ENCODE results near the gene AKR1B15. TPM values are rescaled to one million over a fixed set of nuclear protein-coding genes. Genes with fewer than 3 reads are reported as not detected.
"Not testable (repeated sequence)": the region's sequence is repeated elsewhere in the genome, so short reads cannot be mapped to it uniquely, and the experiment has no call there.

Gene AKR1B15
- total and polyA plus RNA-seq, 3 donors from 2014 or later: 0.80 to 2.1 (median 1.9) TPM

DNA sequence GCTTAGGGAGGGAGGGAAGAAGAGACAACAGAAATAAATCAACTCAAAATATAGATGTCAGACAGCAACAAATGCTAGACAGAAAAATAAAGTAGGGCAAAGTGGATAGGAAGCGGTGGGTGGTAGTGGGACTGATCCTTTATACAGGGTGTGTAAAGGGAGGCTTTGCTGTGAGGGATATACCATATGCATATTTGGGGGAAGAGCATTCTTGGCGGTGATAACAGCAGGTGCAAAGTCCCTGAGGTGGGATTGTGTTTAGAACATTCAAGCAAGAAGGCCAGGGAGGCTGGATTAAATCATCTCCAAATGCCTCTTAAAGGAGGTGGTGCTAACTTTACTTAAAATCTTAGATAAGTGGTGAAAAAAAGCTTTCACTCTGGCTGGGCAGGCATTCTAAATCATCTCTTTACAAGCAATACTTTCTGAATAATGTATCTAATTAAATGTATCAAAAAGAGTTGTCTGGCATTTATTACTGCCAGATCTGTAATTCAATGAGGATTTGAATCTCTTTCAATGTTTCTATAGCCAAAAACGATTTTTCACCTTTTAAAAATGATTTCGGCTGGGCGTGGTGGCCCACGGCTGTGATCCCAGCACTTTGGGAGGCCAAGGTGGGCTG is 9.4 kb upstream of the AKR1B15 start:
- WGBS, 2 donors: 84 to 93% methylated on average over 6 of the region's 6 CpGs
- intact Hi-C loops (cut with DNase I; ENCODE audit: low total_unique reads): no loop called here
- DNase-seq: no peak
- H3K27ac ChIP-seq: no peak overlapping the region
- H3K4me3 ChIP-seq: no peak overlapping the region
- TF ChIP-seq, protein P1, sequence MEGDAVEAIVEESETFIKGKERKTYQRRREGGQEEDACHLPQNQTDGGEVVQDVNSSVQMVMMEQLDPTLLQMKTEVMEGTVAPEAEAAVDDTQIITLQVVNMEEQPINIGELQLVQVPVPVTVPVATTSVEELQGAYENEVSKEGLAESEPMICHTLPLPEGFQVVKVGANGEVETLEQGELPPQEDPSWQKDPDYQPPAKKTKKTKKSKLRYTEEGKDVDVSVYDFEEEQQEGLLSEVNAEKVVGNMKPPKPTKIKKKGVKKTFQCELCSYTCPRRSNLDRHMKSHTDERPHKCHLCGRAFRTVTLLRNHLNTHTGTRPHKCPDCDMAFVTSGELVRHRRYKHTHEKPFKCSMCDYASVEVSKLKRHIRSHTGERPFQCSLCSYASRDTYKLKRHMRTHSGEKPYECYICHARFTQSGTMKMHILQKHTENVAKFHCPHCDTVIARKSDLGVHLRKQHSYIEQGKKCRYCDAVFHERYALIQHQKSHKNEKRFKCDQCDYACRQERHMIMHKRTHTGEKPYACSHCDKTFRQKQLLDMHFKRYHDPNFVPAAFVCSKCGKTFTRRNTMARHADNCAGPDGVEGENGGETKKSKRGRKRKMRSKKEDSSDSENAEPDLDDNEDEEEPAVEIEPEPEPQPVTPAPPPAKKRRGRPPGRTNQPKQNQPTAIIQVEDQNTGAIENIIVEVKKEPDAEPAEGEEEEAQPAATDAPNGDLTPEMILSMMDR (IDR thresholded peaks at IDR 0.05): no peak
- no peak for TF ChIP-seq POLR2A (IDR thresholded peaks at IDR 0.05)
- no peaks in the 10 kb centered on the region for H3K27me3 ChIP-seq
- peaks cover 3% of the 10 kb centered on the region for H3K4me1 ChIP-seq
- H3K9me3 ChIP-seq: no peaks in the 10 kb centered on the region
- no peaks in the 10 kb centered on the region for H3K36me3 ChIP-seq (ENCODE audit: low read depth, missing control alignments)

GRCh38 chr7:134541501-134542194 is 7.3 kb upstream of the AKR1B15 start:
- intact Hi-C loops (cut with DNase I; ENCODE audit: low total_unique reads); DNase-seq; H3K36me3 ChIP-seq (ENCODE audit: low read depth, missing control alignments); H3K27ac ChIP-seq; H3K27me3 ChIP-seq; H3K9me3 ChIP-seq; H3K4me1 ChIP-seq; H3K4me3 ChIP-seq: not testable (repeated sequence)
- 90 to 91% methylated on average over 8 of the region's 8 CpGs for WGBS, 2 donors

GRCh38 chr7:134542195-134542771 is 6.6 kb upstream of the AKR1B15 start:
- WGBS, 2 donors: 64 to 72% methylated on average over 8 of the region's 8 CpGs
- intact Hi-C loops (cut with DNase I; ENCODE audit: low total_unique reads): no loop called here
- DNase-seq: no peak
- Histone ChIP-seq H3K27me3 (no peaks in the 10 kb centered on the region), H3K27ac (no peak overlapping the region), H3K36me3 (ENCODE audit: low read depth, missing control alignments) (no peaks in the 10 kb centered on the region), H3K9me3 (no peaks in the 10 kb centered on the region), H3K4me3 (no peak overlapping the region), H3K4me1 (peaks cover 3% of the 10 kb centered on the region)
- TF ChIP-seq, protein P1 (IDR thresholded peaks at IDR 0.05): no peak
- TF ChIP-seq POLR2A (IDR thresholded peaks at IDR 0.05): no peak

DNA sequence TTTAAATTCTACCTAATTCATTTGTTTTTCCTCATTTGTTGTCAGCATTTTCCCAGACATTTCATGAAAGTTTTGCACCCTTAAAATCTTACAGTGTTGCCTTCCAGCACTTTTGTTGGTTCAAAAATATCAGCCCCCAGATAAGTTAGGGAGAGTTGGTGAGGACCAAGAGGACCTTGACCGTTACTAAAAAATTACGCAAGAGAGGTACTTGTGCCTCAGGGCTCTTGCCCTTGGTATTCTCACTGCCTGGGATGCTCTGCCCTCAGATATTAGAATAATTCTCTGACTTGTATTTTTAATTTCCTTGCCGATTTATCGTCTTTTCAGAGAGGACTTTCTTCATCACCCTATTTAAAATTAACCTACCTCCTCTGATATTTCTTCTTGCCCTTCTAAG is 3.5 kb upstream of the AKR1B15 start:
- WGBS, 2 donors: 78 to 92% methylated on average over 4 of the region's 4 CpGs
- Histone ChIP-seq H3K27ac (no peak overlapping the region), H3K36me3 (ENCODE audit: low read depth, missing control alignments) (no peaks in the 10 kb centered on the region), H3K27me3 (no peaks in the 10 kb centered on the region), H3K4me3 (no peak overlapping the region), H3K9me3 (no peaks in the 10 kb centered on the region), H3K4me1 (peaks cover 3% of the 10 kb centered on the region)
- DNase-seq: no peak
- intact Hi-C loops (cut with DNase I; ENCODE audit: low total_unique reads): no loop called here
- TF ChIP-seq, protein P1 (IDR thresholded peaks at IDR 0.05): no peak
- TF ChIP-seq POLR2A (IDR thresholded peaks at IDR 0.05): no peak

- DNase-seq: no peak
- Histone ChIP-seq H3K4me3 (no peak overlapping the region), H3K27ac (no peak overlapping the region), H3K9me3 (no peaks in the 10 kb centered on the region), H3K27me3 (no peaks in the 10 kb centered on the region), H3K4me1 (peaks cover 3% of the 10 kb centered on the region), H3K36me3 (ENCODE audit: low read depth, missing control alignments) (no peaks in the 10 kb centered on the region)
- WGBS, 2 donors: 95 to 97% methylated on average over 3 of the region's 3 CpGs
- no peak for TF ChIP-seq POLR2A (IDR thresholded peaks at IDR 0.05)
- TF ChIP-seq, protein P1 (IDR thresholded peaks at IDR 0.05): no peak
- intact Hi-C loops (cut with DNase I; ENCODE audit: low total_unique reads): no loop called here
Measured at GRCh38 chr7:134545918-134546317, 3.0 kb upstream of the AKR1B15 start.

Measured in testis (tissue), 3 donors.